K562 (cell line): Measurements from ENCODE around the gene KRR1.

Experiments used
- JUNB ChIP-seq: fragments of 450-650 bp; formaldehyde crosslinking; conservative IDR thresholded peaks from 2 replicates; pipeline ENCODE4 v1.4.0; 2020; ENCODE audit warnings: mild to moderate bottlenecking
- JUND ChIP-seq, 2 experiments: IDR thresholded peaks; 2 replicates in 1 of 2; 3 replicates in 1 of 2; pipeline ENCODE4 v1.6.1; 2011; ENCODE audit warnings: borderline replicate concordance in 2 of 2, low read depth in 2 of 2, low read length in 2 of 2, improper control_type of control experiment in 1 of 2, missing biosample characterization in 1 of 2, missing genetic modification characterization in 1 of 2, missing genetic modification reagents in 1 of 2
- KDM1A ChIP-seq, 2 experiments: fragments of 450-650 bp; IDR thresholded peaks; 2 replicates each; pipeline ENCODE4 v1.6.1; 2016; ENCODE audit warnings: mild to moderate bottlenecking in 2 of 2
- KDM4B ChIP-seq, 2 experiments: fragments of 450-650 bp in 1 of 2; sonication (generic) in 1 of 2; IDR thresholded peaks; 2 replicates each; pipeline ENCODE4 v1.6.1; 2016 to 2017; ENCODE audit warnings: borderline replicate concordance in 2 of 2, antibody characterized with exemption in 1 of 2, low read depth in 1 of 2, mild to moderate bottlenecking in 1 of 2
- TBL1XR1 ChIP-seq, 2 experiments: IDR thresholded peaks; 2 replicates each; pipeline ENCODE4 v1.6.1; 2012; ENCODE audit warnings: improper control_type of control experiment in 2 of 2, low read length in 2 of 2, mild to moderate bottlenecking in 1 of 2
- TBP ChIP-seq: optimal IDR thresholded peaks from 2 replicates; pipeline ENCODE3; 2011; ENCODE audit warnings: low read depth, low read length, improper control_type of control experiment
- TCF7L2 ChIP-seq: fragments of 150-350 bp; IDR thresholded peaks from 2 replicates; pipeline ENCODE4 v1.6.1; 2016; ENCODE audit warnings: low read depth, mild to moderate bottlenecking, low read length, moderate library complexity
- YY1 ChIP-seq, 3 experiments: IDR thresholded peaks; 2 replicates each; pipeline ENCODE4 v1.6.1; 2011; ENCODE audit warnings: low read length in 2 of 3, mild to moderate bottlenecking in 2 of 3, moderate library complexity in 2 of 3, borderline replicate concordance in 1 of 3, control low read depth in 1 of 3, low read depth in 1 of 3; ENCODE audit not compliant: insufficient read depth in 3 of 3, insufficient replicate concordance in 2 of 3, control insufficient read depth in 1 of 3, insufficient read length in 1 of 3; ENCODE audit errors: extremely low read depth in 1 of 3

- no peak for TF ChIP-seq JUND (IDR thresholded peaks at IDR 0.05; ENCODE audit: borderline replicate concordance, low read depth, low read length)
- no peak for TF ChIP-seq JUND (tag; IDR thresholded peaks at IDR 0.05; ENCODE audit: borderline replicate concordance, low read depth, low read length)
- TF ChIP-seq TBP, result no peak
- no peak for TF ChIP-seq JUNB (CRISPR knock-in tag)
- TF ChIP-seq KDM1A (IDR thresholded peaks at IDR 0.05), result no peak
- no peak for TF ChIP-seq TBL1XR1 (IDR thresholded peaks at IDR 0.05; ENCODE audit: low read length in 2 of 2)
- no peak for TF ChIP-seq TCF7L2
- no peak for TF ChIP-seq YY1 (IDR thresholded peaks at IDR 0.05; ENCODE audit: borderline replicate concordance in 1 of 3, control insufficient read depth in 1 of 3, extremely low read depth in 1 of 3, insufficient read depth in 3 of 3, insufficient read length in 1 of 3, insufficient replicate concordance in 2 of 3, low read depth in 1 of 3, low read length in 2 of 3)
- no peak for TF ChIP-seq KDM4B (IDR thresholded peaks at IDR 0.05; ENCODE audit: borderline replicate concordance in 2 of 2, low read depth in 1 of 2)
These were observed 1.8 kb downstream of the KRR1 start for GRCh38 chr12:75509621-75510020.
